Fibroblast of lung (primary cell): ENCODE data around the gene COMT.

Experiments
- EZH2 ChIP-seq: IDR thresholded peaks from 2 replicates; pipeline ENCODE4 v1.5.1; 2012; ENCODE audit warnings: low read length, control low read depth, mild to moderate bottlenecking; ENCODE audit errors: missing control alignments
- TF ChIP-seq, protein P1 (sequence below), 2 donors: IDR thresholded peaks in 1 of 2; conservative IDR thresholded peaks in 1 of 2; 1 replicate in 1 of 2; 2 replicates in 1 of 2; pipeline ENCODE4 v1.5.1; 2011 to 2012; ENCODE audit warnings: low read length in 2 of 2, control low read depth in 1 of 2, inconsistent platforms in 1 of 2, low read depth in 1 of 2, mild to moderate bottlenecking in 1 of 2

DNA sequence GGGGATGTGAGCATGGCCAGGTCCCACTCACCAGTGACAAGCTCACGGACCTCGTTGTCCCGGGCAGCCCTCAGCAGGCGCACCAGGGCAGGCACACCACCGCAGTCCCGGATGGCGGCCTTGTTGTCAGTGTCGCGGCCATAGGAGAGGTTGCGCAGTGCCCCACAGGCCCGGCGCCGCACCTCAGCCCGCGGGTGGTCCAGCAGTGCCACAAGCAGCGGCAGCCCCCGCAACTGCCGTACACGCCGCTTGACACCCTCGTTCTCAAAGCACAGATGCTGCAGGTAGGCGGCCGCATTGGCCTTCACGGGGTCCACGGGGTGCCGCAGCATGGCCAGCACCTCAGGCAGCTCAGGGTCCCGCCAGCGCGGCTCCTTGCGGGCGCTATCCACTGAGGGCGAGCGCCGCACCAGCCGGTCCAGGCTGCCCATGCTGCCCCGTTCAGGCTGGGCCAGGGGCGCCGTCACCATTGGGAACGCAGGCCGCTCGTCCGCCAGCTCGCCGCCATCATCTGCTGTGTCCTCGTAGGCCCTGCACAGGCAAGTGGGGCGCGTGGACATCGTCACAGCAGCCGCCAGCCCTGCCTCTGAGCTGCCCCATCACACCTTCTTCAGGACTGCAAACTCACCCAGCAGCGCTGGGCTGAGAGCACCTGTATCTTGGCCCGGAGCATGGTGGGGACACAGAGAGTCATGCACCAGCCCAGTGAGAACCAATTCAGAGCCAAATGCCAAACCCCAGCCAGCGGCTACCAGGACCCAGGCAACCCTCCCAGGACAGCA, 38.3 kb downstream of the COMT start:
- TF ChIP-seq, protein P1, sequence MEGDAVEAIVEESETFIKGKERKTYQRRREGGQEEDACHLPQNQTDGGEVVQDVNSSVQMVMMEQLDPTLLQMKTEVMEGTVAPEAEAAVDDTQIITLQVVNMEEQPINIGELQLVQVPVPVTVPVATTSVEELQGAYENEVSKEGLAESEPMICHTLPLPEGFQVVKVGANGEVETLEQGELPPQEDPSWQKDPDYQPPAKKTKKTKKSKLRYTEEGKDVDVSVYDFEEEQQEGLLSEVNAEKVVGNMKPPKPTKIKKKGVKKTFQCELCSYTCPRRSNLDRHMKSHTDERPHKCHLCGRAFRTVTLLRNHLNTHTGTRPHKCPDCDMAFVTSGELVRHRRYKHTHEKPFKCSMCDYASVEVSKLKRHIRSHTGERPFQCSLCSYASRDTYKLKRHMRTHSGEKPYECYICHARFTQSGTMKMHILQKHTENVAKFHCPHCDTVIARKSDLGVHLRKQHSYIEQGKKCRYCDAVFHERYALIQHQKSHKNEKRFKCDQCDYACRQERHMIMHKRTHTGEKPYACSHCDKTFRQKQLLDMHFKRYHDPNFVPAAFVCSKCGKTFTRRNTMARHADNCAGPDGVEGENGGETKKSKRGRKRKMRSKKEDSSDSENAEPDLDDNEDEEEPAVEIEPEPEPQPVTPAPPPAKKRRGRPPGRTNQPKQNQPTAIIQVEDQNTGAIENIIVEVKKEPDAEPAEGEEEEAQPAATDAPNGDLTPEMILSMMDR (conservative IDR thresholded peaks at IDR 0.05 in 1 of 2, IDR thresholded peaks at IDR 0.05 in 1 of 2; ENCODE audit: low read depth in 1 of 2, low read length in 2 of 2), result no peak
- no peak for TF ChIP-seq EZH2
